Osteocyte (in vitro differentiated cells): Measurements from ENCODE around the gene CSF1. TPM values are rescaled to one million over a fixed set of nuclear protein-coding genes. Genes with fewer than 3 reads are reported as not detected.

Source experiments
- DNase-seq: peaks from one replicate; pipeline ENCODE4 v3.0.0; 2021; ENCODE audit warnings: mixed read lengths; ENCODE audit not compliant: unreplicated experiment; ENCODE audit errors: extremely low spot score
- H3K27ac Mint-ChIP-seq: one replicate; pipeline ENCODE4 v1.8.0; 2021; ENCODE audit warnings: mild to moderate bottlenecking, mixed read lengths; ENCODE audit not compliant: unreplicated experiment
- H3K27me3 Mint-ChIP-seq: one replicate; pipeline ENCODE4 v1.8.0; 2021; ENCODE audit warnings: mixed read lengths; ENCODE audit not compliant: unreplicated experiment
- H3K36me3 Mint-ChIP-seq: one replicate; pipeline ENCODE4 v1.8.0; 2021; ENCODE audit warnings: mixed read lengths; ENCODE audit not compliant: unreplicated experiment
- H3K4me1 Mint-ChIP-seq: one replicate; pipeline ENCODE4 v1.8.0; 2021; ENCODE audit warnings: mixed read lengths; ENCODE audit not compliant: unreplicated experiment
- H3K4me3 Mint-ChIP-seq: one replicate; pipeline ENCODE4 v1.8.0; 2021; ENCODE audit warnings: mild to moderate bottlenecking, moderate library complexity, mixed read lengths; ENCODE audit not compliant: unreplicated experiment
- H3K9me3 Mint-ChIP-seq: one replicate; pipeline ENCODE4 v1.8.0; 2021; ENCODE audit warnings: mixed read lengths; ENCODE audit not compliant: unreplicated experiment
- total RNA-seq: library from RNA; stranded (reverse); gene quantifications from 2 replicates; pipeline ENCODE4 v1.2.1, GENCODE V29; 2021
- TF ChIP-seq, protein P1 (sequence below): fragments of 200-600 bp; sonication (generic); IDR thresholded peaks from 2 replicates; pipeline ENCODE4 v1.5.0; 2021; ENCODE audit warnings: antibody characterized with exemption, mild to moderate bottlenecking, moderate library complexity

The CSF1 gene
- total RNA-seq, 1 donor from 2014 or later: 27.9 TPM

DNA sequence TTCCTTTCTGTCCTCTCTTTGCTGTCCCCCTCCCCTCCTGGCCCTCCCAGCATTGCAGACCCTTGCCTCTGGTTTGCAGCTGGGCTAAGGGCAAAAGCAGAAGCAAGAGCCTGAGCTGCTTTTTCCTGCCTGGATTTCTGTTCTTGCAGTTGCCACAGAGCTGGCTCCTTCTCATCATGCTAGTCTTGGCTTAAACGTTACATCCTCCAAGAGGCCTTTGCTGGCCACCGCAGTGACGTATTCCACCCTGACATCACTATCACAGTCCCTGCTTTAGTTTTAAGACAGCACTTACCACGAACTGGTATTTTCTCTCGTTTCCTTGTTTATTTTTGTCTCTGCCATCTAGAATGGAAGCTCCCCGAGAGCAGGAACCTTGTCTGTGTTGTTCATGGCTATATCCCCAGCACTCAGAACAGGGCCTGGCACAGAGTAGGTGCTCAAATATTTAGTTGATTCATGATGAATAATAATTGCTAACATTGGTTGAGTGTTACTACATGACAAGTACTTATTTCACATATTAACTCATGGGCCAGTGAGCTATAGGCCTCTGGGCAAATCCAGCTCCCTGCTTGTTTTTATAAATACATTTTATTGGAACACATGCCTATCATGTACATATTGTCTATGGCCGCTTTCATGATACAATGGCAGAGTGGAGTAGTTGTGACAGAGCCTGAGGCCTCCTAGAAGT is 13.2 kb upstream of the CSF1 start:
- H3K4me3 Mint-ChIP-seq: no peak overlapping the region
- TF ChIP-seq, protein P1, sequence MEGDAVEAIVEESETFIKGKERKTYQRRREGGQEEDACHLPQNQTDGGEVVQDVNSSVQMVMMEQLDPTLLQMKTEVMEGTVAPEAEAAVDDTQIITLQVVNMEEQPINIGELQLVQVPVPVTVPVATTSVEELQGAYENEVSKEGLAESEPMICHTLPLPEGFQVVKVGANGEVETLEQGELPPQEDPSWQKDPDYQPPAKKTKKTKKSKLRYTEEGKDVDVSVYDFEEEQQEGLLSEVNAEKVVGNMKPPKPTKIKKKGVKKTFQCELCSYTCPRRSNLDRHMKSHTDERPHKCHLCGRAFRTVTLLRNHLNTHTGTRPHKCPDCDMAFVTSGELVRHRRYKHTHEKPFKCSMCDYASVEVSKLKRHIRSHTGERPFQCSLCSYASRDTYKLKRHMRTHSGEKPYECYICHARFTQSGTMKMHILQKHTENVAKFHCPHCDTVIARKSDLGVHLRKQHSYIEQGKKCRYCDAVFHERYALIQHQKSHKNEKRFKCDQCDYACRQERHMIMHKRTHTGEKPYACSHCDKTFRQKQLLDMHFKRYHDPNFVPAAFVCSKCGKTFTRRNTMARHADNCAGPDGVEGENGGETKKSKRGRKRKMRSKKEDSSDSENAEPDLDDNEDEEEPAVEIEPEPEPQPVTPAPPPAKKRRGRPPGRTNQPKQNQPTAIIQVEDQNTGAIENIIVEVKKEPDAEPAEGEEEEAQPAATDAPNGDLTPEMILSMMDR: no peak
- no peak overlapping the region for H3K27ac Mint-ChIP-seq
- H3K36me3 Mint-ChIP-seq: no peaks in the 10 kb centered on the region
- DNase-seq: no peak
- no peaks in the 10 kb centered on the region for H3K27me3 Mint-ChIP-seq
- H3K4me1 Mint-ChIP-seq: peaks cover 7% of the 10 kb centered on the region
- H3K9me3 Mint-ChIP-seq: no peaks in the 10 kb centered on the region

DNA sequence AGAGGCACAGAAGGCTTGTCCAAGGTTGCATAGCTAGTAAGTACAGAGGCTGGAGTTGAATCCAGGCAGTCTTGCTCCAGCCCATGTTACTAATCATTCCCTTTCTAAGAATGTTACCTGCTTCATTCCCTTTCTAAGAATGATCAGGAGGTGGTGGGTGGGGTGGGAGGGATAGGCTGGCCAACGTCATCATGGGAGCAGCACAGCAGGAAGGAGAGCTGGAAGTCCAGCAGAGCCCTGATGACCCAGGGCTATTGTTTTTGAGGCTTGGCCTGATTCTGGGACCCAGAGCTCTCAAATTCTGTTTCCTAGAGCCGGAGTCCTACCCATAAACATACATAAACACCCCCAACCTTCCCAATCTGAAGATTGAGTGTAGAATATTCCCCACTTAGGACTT is 11.8 kb upstream of the CSF1 start:
- Mint-ChIP-seq H3K4me3 (no peak overlapping the region), H3K27me3 (no peaks in the 10 kb centered on the region), H3K4me1 (peaks cover 7% of the 10 kb centered on the region), H3K36me3 (no peaks in the 10 kb centered on the region), H3K9me3 (no peaks in the 10 kb centered on the region), H3K27ac (no peak overlapping the region)
- no peak for DNase-seq
- TF ChIP-seq, protein P1: no peak

DNA sequence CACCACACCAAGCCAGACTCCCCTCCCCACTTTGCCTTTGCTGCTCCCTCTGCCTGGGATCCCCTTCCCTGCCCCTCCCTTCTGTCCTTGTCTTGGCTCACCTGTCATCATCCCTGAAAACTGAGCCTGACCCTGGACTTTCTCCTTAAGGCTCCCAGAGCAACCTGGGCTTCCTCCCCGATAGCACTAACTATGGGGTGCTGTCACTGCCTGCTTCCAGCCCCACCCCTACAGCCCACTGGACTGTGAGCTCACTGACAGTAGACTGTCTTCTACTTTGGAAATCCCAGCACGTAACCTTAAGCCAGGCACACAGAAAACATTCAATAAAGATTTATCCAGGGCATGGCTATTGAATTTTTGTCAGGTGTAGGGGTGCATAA is 9.5 kb upstream of the CSF1 start:
- Mint-ChIP-seq H3K27ac (no peak overlapping the region), H3K27me3 (no peaks in the 10 kb centered on the region), H3K4me1 (peaks cover 7% of the 10 kb centered on the region), H3K4me3 (no peak overlapping the region), H3K36me3 (no peaks in the 10 kb centered on the region), H3K9me3 (no peaks in the 10 kb centered on the region)
- DNase-seq: no peak
- TF ChIP-seq, protein P1: no peak

DNA sequence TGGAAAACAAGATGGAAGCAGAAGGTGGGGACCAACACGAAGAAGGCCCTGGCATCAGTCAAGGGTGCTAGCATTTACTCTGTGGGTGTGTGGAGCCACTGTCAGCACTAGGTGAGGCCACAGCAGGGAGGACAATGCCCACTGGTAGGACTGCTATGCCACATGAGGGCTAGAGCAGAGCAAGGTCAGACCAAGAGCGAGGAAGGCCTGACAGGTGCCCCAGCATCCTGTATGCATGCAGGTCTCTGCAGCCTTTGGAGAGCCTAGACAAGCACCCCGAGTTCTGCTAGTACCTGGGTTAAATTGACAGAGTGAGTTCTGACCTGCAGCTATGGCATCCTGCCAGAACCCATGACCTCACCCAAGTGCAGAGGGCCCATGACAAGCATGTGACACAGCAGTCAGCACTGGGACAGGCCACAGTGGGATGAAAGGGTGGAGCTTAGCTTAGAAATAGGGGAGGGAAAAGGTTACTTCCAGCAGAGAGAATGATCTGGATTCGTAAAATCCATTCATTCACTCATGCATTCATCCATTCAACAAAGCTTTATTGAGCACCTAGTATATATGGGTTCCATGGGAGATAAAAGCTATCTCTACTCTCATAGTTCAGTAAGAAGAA is 9.0 kb upstream of the CSF1 start:
- H3K9me3 Mint-ChIP-seq: no peaks in the 10 kb centered on the region
- TF ChIP-seq, protein P1: no peak
- no peak for DNase-seq
- H3K36me3 Mint-ChIP-seq: no peaks in the 10 kb centered on the region
- H3K4me3 Mint-ChIP-seq: no peak overlapping the region
- peaks cover 6% of the 10 kb centered on the region for H3K4me1 Mint-ChIP-seq
- no peaks in the 10 kb centered on the region for H3K27me3 Mint-ChIP-seq
- H3K27ac Mint-ChIP-seq: no peak overlapping the region

DNA sequence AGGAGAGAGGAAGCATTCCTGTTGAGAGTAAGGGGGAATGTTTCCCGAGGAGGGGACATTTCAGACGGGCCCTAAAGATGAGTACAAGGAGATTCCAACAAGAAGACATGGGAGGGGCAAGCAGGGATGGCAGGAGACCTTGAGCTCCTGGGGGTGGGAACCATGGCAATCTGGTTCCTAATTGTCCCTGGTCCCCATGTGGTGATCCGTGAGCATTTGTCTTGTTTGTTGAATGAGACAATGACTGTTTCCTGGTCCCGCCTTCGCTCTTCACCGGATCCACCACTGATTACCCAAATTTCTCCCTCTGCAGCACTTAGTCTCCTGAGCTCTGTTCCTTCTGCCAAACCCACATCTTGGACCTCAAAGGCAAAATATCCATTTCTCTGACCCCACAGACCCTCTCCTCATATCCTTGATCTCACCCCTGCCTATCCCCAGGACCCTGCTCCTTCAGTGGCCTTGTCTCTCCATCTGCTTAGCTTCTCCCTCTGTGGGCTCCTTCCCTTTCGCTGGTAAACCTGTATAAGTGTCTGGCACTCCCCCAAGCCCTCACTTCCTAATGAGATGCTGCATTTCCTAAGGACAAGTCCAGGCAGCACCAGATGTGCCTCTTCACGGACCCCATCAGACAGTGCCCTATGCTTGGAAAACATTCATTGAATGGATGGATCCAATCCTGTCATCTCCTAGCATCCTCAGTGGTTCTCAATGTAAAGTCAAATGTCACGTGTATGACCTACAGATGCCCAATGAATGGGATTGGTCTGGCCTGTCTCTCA is 8.3 kb upstream of the CSF1 start:
- DNase-seq: no peak
- no peak overlapping the region for H3K4me3 Mint-ChIP-seq
- H3K27ac Mint-ChIP-seq: no peak overlapping the region
- peaks cover 3% of the 10 kb centered on the region for H3K27me3 Mint-ChIP-seq
- no peaks in the 10 kb centered on the region for H3K9me3 Mint-ChIP-seq
- TF ChIP-seq, protein P1: no peak
- no peaks in the 10 kb centered on the region for H3K36me3 Mint-ChIP-seq
- peaks cover 6% of the 10 kb centered on the region for H3K4me1 Mint-ChIP-seq
